ENCODE results near the gene METRNL.

Gene METRNL

DNA sequence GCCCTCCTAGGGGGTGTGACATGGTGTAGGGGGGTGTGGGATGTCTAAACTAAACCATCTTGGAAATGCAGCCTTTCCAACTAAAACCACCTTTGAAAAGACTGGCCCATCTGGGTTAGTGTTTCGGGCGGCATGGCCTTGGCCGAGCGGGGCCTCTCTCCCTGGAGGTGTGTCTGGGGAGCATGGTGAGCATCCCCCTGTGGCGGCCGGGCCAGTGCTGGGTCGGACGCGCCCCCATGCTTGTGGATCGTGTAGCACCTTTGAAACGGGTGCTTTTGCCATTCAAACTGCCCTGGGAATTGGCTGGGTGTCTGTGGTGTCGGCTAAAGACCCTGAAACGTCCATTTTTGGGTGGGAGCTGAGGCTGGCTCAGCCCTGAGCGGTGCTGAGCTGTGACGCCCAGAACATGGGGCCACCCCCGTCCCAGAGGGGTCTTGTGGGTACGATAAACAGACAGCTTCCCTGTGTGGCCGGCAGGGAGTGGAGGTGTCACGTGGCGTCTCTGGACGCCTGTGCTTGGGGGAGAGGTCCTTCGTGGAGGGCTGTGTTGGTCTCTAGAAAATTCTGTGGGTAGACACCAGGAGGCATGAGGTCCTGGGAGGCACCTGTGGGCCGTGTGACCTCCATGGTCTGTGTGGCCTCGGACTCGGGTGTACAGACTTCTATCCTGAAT lies 6.3 kb downstream of the METRNL start:
- Histone ChIP-seq H3K4me1 (ENCODE audit: insufficient read depth, low read length) (peaks cover 24% of the 10 kb centered on the region), H3K36me3 (ENCODE audit: insufficient read depth, low read length) (peaks cover 9% of the 10 kb centered on the region; the same call in 1 of the 2 replicates)

DNA sequence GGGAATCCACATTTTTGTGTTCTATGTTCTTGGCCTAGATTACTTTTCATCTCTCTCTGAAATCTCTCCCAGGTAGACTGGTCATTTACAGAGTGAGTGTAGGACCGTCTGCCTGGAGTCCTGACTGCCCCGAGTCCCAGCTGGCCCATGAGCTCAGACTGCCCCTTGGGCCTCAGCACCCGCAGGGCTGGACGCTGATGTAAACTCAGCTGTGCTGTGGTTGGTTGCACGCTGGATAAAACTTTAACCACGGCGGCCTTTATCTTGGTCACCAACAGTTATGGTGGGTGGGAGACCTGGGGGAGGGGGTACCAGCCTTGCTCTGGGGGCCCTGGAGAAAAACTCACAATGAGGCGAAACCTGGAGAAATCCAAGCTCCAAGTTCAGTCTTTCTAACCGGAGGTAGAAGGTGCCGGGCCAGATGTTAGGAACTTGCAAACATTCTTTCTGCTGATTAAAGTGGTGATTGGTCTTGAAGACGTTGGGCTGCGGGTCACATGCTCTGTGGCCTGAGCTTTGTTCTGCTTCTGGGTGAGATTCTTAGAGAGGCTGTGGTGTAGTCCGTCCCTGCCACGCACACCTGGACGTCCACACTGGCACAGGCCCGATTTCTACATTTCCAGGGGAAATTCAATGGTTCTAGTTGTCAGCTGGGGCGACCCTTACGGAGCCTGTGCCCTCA lies 6.9 kb downstream of the METRNL start:
- H3K36me3 ChIP-seq (ENCODE audit: insufficient read depth, low read length): peaks cover 9% of the 10 kb centered on the region; the same call in 1 of the 2 replicates
- peaks cover 24% of the 10 kb centered on the region for H3K4me1 ChIP-seq (ENCODE audit: insufficient read depth, low read length)
- no peaks in the 10 kb centered on the region for H3K9me3 ChIP-seq (ENCODE audit: control insufficient read depth, insufficient read depth, low read length)
- H3K9ac ChIP-seq (ENCODE audit: low read depth, low read length): no peak overlapping the region

More for the DNA sequence above, 6.3 kb downstream of the METRNL start:
- Histone ChIP-seq H3K9ac (ENCODE audit: low read depth, low read length) (no peak overlapping the region), H3K9me3 (ENCODE audit: control insufficient read depth, insufficient read depth, low read length) (no peaks in the 10 kb centered on the region)

GRCh38 chr17:83086907-83087787 lies 7.7 kb downstream of the METRNL start:
- peaks cover 9% of the 10 kb centered on the region; the same call in 1 of the 2 replicates for H3K36me3 ChIP-seq (ENCODE audit: insufficient read depth, low read length)
- H3K9ac ChIP-seq (ENCODE audit: low read depth, low read length): no peak overlapping the region
- peaks cover 21% of the 10 kb centered on the region for H3K4me1 ChIP-seq (ENCODE audit: insufficient read depth, low read length)
- no peaks in the 10 kb centered on the region for H3K9me3 ChIP-seq (ENCODE audit: control insufficient read depth, insufficient read depth, low read length)

- no peak overlapping the region for H3K9ac ChIP-seq (ENCODE audit: low read depth, low read length)
- peaks cover 21% of the 10 kb centered on the region for H3K4me1 ChIP-seq (ENCODE audit: insufficient read depth, low read length)
- H3K36me3 ChIP-seq (ENCODE audit: insufficient read depth, low read length): peaks cover 9% of the 10 kb centered on the region; the same call in 1 of the 2 replicates
- H3K9me3 ChIP-seq (ENCODE audit: control insufficient read depth, insufficient read depth, low read length): no peaks in the 10 kb centered on the region
Observed at GRCh38 chr17:83087788-83088360, 8.5 kb downstream of the METRNL start.

DNA sequence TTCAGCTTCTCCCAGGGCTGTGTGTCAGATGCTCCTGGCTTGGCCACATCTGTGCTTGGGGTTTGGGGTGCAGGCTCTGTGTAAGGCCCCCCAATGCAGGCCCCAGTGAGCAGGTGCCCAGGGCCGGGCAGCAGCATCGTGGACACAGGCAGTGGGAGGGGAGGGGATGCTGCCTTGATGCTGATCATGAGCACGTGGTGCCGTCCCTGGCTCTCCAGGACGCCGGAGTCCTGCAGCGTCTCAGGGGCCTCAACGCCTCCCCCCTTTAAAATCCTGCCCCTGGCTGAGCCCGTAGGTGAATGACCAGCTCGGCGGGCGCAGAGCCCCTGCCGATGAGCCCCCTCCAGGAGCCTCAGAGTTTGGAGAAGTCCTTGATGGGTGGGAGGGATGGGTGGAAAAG lies 9.0 kb downstream of the METRNL start:
- Histone ChIP-seq H3K9ac (ENCODE audit: low read depth, low read length) (no peak overlapping the region), H3K4me1 (ENCODE audit: insufficient read depth, low read length) (peaks cover 16% of the 10 kb centered on the region), H3K36me3 (ENCODE audit: insufficient read depth, low read length) (peaks cover 9% of the 10 kb centered on the region; the same call in 1 of the 2 replicates), H3K9me3 (ENCODE audit: control insufficient read depth, insufficient read depth, low read length) (no peaks in the 10 kb centered on the region)

GRCh38 chr17:83088909-83089308 lies 9.5 kb downstream of the METRNL start:
- H3K4me1 ChIP-seq (ENCODE audit: insufficient read depth, low read length): peaks cover 12% of the 10 kb centered on the region
- H3K9ac ChIP-seq (ENCODE audit: low read depth, low read length): no peak overlapping the region
- no peaks in the 10 kb centered on the region for H3K9me3 ChIP-seq (ENCODE audit: control insufficient read depth, insufficient read depth, low read length)
- H3K36me3 ChIP-seq (ENCODE audit: insufficient read depth, low read length): peaks cover 9% of the 10 kb centered on the region; the same call in 1 of the 2 replicates

GRCh38 chr17:83089328-83090132 lies 10.1 kb downstream of the METRNL start:
- Histone ChIP-seq H3K4me1 (ENCODE audit: insufficient read depth, low read length) (peaks cover 6% of the 10 kb centered on the region; the same call in 1 of the 2 replicates), H3K36me3 (ENCODE audit: insufficient read depth, low read length) (peaks cover 9% of the 10 kb centered on the region; the same call in 1 of the 2 replicates), H3K9ac (ENCODE audit: low read depth, low read length) (no peak overlapping the region), H3K9me3 (ENCODE audit: control insufficient read depth, insufficient read depth, low read length) (no peaks in the 10 kb centered on the region)

- H3K9ac ChIP-seq (ENCODE audit: low read depth, low read length): no peak overlapping the region
- H3K4me1 ChIP-seq (ENCODE audit: insufficient read depth, low read length): peaks cover 6% of the 10 kb centered on the region; the same call in 1 of the 2 replicates
- no peaks in the 10 kb centered on the region for H3K9me3 ChIP-seq (ENCODE audit: control insufficient read depth, insufficient read depth, low read length)
- H3K36me3 ChIP-seq (ENCODE audit: insufficient read depth, low read length): peaks cover 3% of the 10 kb centered on the region
Observed at GRCh38 chr17:83090444-83091256, 11.2 kb downstream of the METRNL start.

DNA sequence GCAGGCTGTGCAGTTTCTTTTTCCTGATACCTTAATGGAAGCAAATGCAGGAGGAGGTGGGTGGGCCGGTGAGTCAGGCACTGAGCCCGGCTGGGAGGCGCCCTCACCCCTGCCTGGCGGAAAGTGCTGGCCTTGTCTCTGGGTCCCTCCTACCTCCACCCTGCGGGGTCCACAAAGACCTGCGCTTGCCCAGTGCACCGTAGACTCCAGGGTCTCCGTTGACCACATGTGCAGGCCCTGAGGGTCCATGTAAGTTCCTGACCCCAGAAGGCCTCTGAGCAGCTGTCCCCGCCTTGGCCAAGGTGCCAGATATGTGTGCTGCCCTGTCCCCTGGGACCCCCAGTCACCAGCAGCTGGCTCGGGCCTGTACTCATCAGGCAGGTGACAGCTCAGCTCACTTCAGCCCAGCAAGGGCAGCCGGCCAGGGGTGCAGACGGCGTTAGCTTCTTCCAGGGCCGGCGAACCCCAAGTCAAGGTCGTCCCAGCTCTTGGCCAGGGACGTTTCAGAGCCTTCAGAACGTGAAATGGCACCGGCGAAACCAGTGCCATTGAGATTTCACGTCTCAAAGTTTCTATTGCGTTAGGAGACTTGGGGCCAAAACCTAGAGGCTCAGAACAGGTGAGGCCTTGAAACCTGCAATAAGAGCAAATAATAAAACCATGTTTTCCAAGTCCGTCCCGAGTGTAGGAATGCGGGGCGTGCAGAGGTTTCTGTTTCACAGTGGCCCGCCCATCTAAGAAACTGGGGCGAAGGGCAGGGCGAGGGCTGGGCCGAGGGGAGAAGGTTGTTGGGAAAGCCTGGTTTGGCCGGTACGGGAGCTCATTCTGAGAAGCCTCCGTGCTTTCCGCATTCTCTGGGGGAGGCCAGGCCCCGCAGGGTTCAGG lies 12.1 kb downstream of the METRNL start:
- H3K36me3 ChIP-seq (ENCODE audit: insufficient read depth, low read length): peaks cover 4% of the 10 kb centered on the region

DNA sequence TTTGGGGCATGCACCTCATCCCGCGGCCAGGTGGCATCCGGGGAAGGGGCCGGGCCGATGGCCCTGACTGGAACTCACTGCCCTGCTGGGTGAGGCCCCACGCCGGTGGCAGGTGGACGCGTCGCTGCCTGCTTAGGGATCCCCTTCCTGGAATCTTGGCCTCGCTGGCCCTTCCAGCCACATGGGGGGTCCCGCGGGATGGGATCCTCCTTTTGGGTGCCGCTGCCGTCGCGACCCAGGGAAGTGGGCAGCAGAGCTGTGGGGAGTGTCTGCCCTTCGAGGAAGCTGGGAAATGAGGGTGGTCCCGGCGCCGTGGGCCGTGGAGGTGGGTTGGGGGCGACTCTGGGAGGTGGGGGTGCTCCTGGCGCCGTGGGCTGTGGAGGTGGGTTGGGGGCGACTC lies 12.8 kb downstream of the METRNL start:
- Histone ChIP-seq H3K9me3 (ENCODE audit: control insufficient read depth, insufficient read depth, low read length) (no peaks in the 10 kb centered on the region), H3K9ac (ENCODE audit: low read depth, low read length) (no peak overlapping the region), H3K4me1 (ENCODE audit: insufficient read depth, low read length) (no peaks in the 10 kb centered on the region; the same call in 1 of the 2 replicates), H3K36me3 (ENCODE audit: insufficient read depth, low read length) (peaks cover 4% of the 10 kb centered on the region)

More for the DNA sequence above, 12.1 kb downstream of the METRNL start:
- H3K9ac ChIP-seq (ENCODE audit: low read depth, low read length): no peak overlapping the region
- H3K4me1 ChIP-seq (ENCODE audit: insufficient read depth, low read length): peaks cover 1% of the 10 kb centered on the region; the same call in 1 of the 2 replicates
- no peaks in the 10 kb centered on the region for H3K9me3 ChIP-seq (ENCODE audit: control insufficient read depth, insufficient read depth, low read length)

DNA sequence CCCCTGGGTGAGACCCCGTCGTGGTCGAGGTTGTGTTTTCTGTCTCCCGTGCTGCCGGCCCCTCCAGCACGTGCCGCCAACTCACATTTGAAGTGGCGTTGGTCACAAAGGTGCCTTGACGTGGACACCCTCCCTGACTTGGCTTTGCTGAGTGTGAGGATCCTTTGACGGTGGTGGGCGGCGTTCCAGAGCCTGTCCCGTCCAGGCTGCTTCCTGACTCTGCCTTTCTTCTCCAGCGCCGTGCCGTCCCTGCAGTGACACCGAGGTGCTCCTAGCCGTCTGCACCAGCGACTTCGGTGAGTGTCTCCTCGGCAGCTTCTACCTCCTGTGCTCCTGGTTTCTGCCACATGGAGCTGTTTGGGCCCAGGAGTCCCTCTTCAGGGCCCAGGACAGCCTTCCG lies 13.5 kb downstream of the METRNL start:
- H3K9me3 ChIP-seq (ENCODE audit: control insufficient read depth, insufficient read depth, low read length): no peaks in the 10 kb centered on the region
- H3K9ac ChIP-seq (ENCODE audit: low read depth, low read length): no peak overlapping the region
- peaks cover 4% of the 10 kb centered on the region for H3K36me3 ChIP-seq (ENCODE audit: insufficient read depth, low read length)
- peaks cover 2% of the 10 kb centered on the region; the same call in 1 of the 2 replicates for H3K4me1 ChIP-seq (ENCODE audit: insufficient read depth, low read length)

DNA sequence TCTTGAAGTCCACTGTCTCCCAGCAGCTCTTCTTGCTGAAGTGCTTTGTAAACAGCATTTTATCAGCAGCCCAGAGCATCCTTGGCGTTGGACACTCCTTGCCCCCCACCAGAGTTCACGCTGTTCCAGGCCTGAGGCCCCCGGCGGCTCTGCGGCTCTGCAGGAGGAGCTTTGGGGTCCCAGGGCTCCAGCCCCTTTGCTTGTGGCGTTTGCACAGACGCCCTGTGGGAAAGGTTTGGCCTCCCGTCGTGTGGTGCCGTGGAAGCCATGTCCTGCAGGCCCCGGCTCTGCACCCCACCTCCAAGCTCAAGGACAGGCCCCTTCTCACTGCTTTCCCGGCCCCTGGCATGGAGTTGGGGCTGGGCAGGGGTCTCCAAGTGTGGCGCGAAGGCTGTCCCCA lies 14.1 kb downstream of the METRNL start:
- no peaks in the 10 kb centered on the region for H3K9me3 ChIP-seq (ENCODE audit: control insufficient read depth, insufficient read depth, low read length)
- peaks cover 4% of the 10 kb centered on the region for H3K36me3 ChIP-seq (ENCODE audit: insufficient read depth, low read length)
- H3K9ac ChIP-seq (ENCODE audit: low read depth, low read length): no peak overlapping the region
- H3K4me1 ChIP-seq (ENCODE audit: insufficient read depth, low read length): peaks cover 6% of the 10 kb centered on the region; the same call in 1 of the 2 replicates

Measured in ES-I3 (cell line).